Mesenteric fat pad (tissue), 1 donor: Measurements from ENCODE around the gene PLIN4. TPM values are rescaled to one million over a fixed set of nuclear protein-coding genes. Genes with fewer than 3 reads are reported as not detected.

Source experiments
- DNase-seq: peaks from one replicate; pipeline ENCODE4 v3.0.0-alpha.2; 2020; ENCODE audit warnings: low spot score
- total RNA-seq: library from RNA; stranded (reverse); fragmentation: NEBNext Ultra II Directional; extraction: Animal tissue kit (Norgen Biotek cat#: 25700); gene quantifications from one replicate; pipeline ENCODE4 v1.2.1, GENCODE V29; 2021
- donor health status: DM: yes; HTN: yes; CAD: no.

Gene PLIN4
- total RNA-seq, 1 donor from 2014 or later: 2,078 TPM

GRCh38 chr19:4456843-4457653 is 61.2 kb downstream of the PLIN4 start:
- no peak for DNase-seq

- no peak for DNase-seq
These were observed 61.8 kb downstream of the PLIN4 start for GRCh38 chr19:4456476-4456842.

- DNase-seq: no peak
These were observed 62.4 kb downstream of the PLIN4 start for GRCh38 chr19:4455719-4456475.

- no peak for DNase-seq
These were observed 63.3 kb downstream of the PLIN4 start for GRCh38 chr19:4454747-4455718.

- no peak for DNase-seq
These were observed 64.8 kb downstream of the PLIN4 start for GRCh38 chr19:4453232-4454179.

- no peak for DNase-seq
These were observed 65.9 kb downstream of the PLIN4 start for GRCh38 chr19:4452230-4452990.

Other genes with a start within 250 kb of the PLIN4 start
- gene SHD, start 239.2 kb downstream of the PLIN4 start, total RNA-seq: not detected
- 0.45 TPM for gene TMIGD2, start 216.1 kb downstream of the PLIN4 start, total RNA-seq
- gene FSD1, start 213.9 kb downstream of the PLIN4 start, total RNA-seq: not detected
- gene STAP2, start 179.7 kb downstream of the PLIN4 start, total RNA-seq: 3.0 TPM
- 14.4 TPM for gene MPND, start 174.9 kb downstream of the PLIN4 start, total RNA-seq
- 91.2 TPM for gene SH3GL1, start 117.9 kb downstream of the PLIN4 start, total RNA-seq
- 6.0 TPM for gene CHAF1A, start 115.8 kb downstream of the PLIN4 start, total RNA-seq
- gene UBXN6, start 60.7 kb downstream of the PLIN4 start, total RNA-seq: 119 TPM
- gene HDGFL2, start 46.2 kb downstream of the PLIN4 start, total RNA-seq: 22.8 TPM
- 62.5 TPM for gene PLIN5, start 16.7 kb upstream of the PLIN4 start, total RNA-seq
- 4.0 TPM for gene LRG1, start 21.6 kb upstream of the PLIN4 start, total RNA-seq
- gene SEMA6B, start 41.2 kb upstream of the PLIN4 start, total RNA-seq: 35.1 TPM
- 6.9 TPM for gene TNFAIP8L1, start 121.0 kb upstream of the PLIN4 start, total RNA-seq
- 98.5 TPM for gene MYDGF, start 151.9 kb upstream of the PLIN4 start, total RNA-seq
- gene DPP9, start 205.4 kb upstream of the PLIN4 start, total RNA-seq: 54.8 TPM